Measurements from ENCODE around the gene TMEM247. TPM values are rescaled to one million over a fixed set of nuclear protein-coding genes. Genes with fewer than 3 reads are reported as not detected.

The TMEM247 gene
- polyA plus RNA-seq, 1 of the 3 experiments (the other 2 are of a cell fraction), result not detected

- no peak overlapping the region for H3K4me2 ChIP-seq
- ChIA-PET CTCF (interaction anchor here (1.0 to 1.2 kb wide), 3 partner anchors 363 to 452 kb away, joined by 3 read pairs; no protein-coding TSS in a partner anchor), POLR2A (no interaction called here)
- no peaks in the 10 kb centered on the region for H3K9me3 ChIP-seq
- H3K27ac ChIP-seq (ENCODE audit: low read depth in 2 of 2, low read length in 1 of 2), result no peak overlapping the region
- H3K36me3 ChIP-seq (replicated peaks in 1 of 2; ENCODE audit: control insufficient read depth in 1 of 2, insufficient read depth in 2 of 2, low read length in 1 of 2), result no peaks in the 10 kb centered on the region
- no peak for DNase-seq
- 63% methylated on average over 4 of the region's 4 CpGs for WGBS (ENCODE audit: low lambda C conversion rate)
- no peaks in the 10 kb centered on the region for H3K79me2 ChIP-seq (ENCODE audit: insufficient read depth)
- TF ChIP-seq FOXJ3 (CRISPR knock-in tag; IDR thresholded peaks at IDR 0.05), result no peak
- no peak for TF ChIP-seq RCOR1 (IDR thresholded peaks at IDR 0.05; ENCODE audit: low read length)
- TF ChIP-seq EP300 (IDR thresholded peaks at IDR 0.05; ENCODE audit: borderline replicate concordance in 1 of 2, low read depth in 1 of 2, low read length in 1 of 2), result no peak
- no peak for TF ChIP-seq CHD2 (IDR thresholded peaks at IDR 0.05; ENCODE audit: low read length, partially characterized antibody)
- TF ChIP-seq CTCF (IDR thresholded peaks at IDR 0.05), result no peak
- no peak for TF ChIP-seq RFX5 (IDR thresholded peaks at IDR 0.05; ENCODE audit: low read length)
- no peak for TF ChIP-seq FOXM1 (IDR thresholded peaks at IDR 0.05; ENCODE audit: low read depth)
- H3K9ac ChIP-seq, result no peak overlapping the region
- H3K4me3 ChIP-seq (ENCODE audit: low read depth in 2 of 2, low read length in 1 of 2), result no peak overlapping the region
- no peaks in the 10 kb centered on the region for H3F3A ChIP-seq (replicated peaks; ENCODE audit: insufficient read depth)
- H3K4me1 ChIP-seq (ENCODE audit: control insufficient read depth in 1 of 2, insufficient read depth in 2 of 2, low read depth in 1 of 2, low read length in 1 of 2), result peaks cover 0 to 11% of the 10 kb centered on the region in 2 experiments; a peak in 2 of 4 replicates
- H2AFZ ChIP-seq (ENCODE audit: low read depth), result no peak overlapping the region
- no peaks in the 10 kb centered on the region for H3K9me2 ChIP-seq
- H3K27me3 ChIP-seq (ENCODE audit: insufficient read depth), result no peaks in the 10 kb centered on the region
- no peaks in the 10 kb centered on the region for H4K20me1 ChIP-seq (ENCODE audit: insufficient read depth)
Observed at GRCh38 chr2:46435796-46436360, 43.5 kb upstream of the TMEM247 start.

DNA sequence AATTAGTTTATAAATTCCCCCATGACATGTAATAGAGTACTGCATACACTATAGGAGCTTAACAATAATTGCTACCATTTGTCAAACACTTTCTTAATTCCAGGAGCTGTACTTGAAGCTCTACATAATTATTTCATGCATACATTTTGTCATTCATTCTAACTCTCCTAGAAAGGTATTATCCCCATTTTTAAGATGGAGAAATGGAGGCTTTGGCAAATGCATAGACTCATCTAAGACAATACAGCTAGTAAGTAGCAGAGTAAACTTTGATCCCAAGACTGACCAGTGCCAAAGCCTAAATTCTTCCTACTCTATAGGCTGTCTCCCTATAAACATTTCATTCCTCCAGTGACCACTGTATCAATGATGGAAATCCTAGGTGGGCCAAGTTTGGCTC lies 42.6 kb upstream of the TMEM247 start:
- Histone ChIP-seq H3K27me3 (ENCODE audit: insufficient read depth) (no peaks in the 10 kb centered on the region), H2AFZ (ENCODE audit: low read depth) (no peak overlapping the region), H3K79me2 (ENCODE audit: insufficient read depth) (no peaks in the 10 kb centered on the region), H3K4me3 (ENCODE audit: low read depth in 2 of 2, low read length in 1 of 2) (no peak overlapping the region), H4K20me1 (ENCODE audit: insufficient read depth) (no peaks in the 10 kb centered on the region), H3K9me2 (no peaks in the 10 kb centered on the region), H3F3A (replicated peaks; ENCODE audit: insufficient read depth) (no peaks in the 10 kb centered on the region), H3K9ac (no peak overlapping the region), H3K27ac (ENCODE audit: low read depth in 2 of 2, low read length in 1 of 2) (no peak overlapping the region), H3K36me3 (replicated peaks in 1 of 2; ENCODE audit: control insufficient read depth in 1 of 2, insufficient read depth in 2 of 2, low read length in 1 of 2) (no peaks in the 10 kb centered on the region), H3K4me2 (no peak overlapping the region), H3K9me3 (no peaks in the 10 kb centered on the region), H3K4me1 (ENCODE audit: control insufficient read depth in 1 of 2, insufficient read depth in 2 of 2, low read depth in 1 of 2, low read length in 1 of 2) (peaks cover 0 to 5% of the 10 kb centered on the region in 2 experiments; a peak in 2 of 4 replicates)
- no peak for DNase-seq
- ChIA-PET CTCF (interaction anchor here (1.0 to 1.2 kb wide), 2 partner anchors 364 to 426 kb away, joined by 3 read pairs; no protein-coding TSS in a partner anchor), POLR2A (no interaction called here)
- TF ChIP-seq ELF1 (IDR thresholded peaks at IDR 0.05) (no peak), FOXM1 (IDR thresholded peaks at IDR 0.05; ENCODE audit: low read depth) (no peak), FOXJ3 (CRISPR knock-in tag; IDR thresholded peaks at IDR 0.05) (no peak), EZH2phosphoT487 (IDR thresholded peaks at IDR 0.05; ENCODE audit: borderline replicate concordance, low read depth) (no peak), YY1 (IDR thresholded peaks at IDR 0.05; ENCODE audit: low read depth) (no peak), POLR2AphosphoS5 (IDR thresholded peaks at IDR 0.05; ENCODE audit: low read depth, low read length) (no peak), MXI1 (IDR thresholded peaks at IDR 0.05; ENCODE audit: low read depth, low read length) (no peak), RCOR1 (IDR thresholded peaks at IDR 0.05; ENCODE audit: low read length) (no peak), CHD2 (IDR thresholded peaks at IDR 0.05; ENCODE audit: low read length, partially characterized antibody) (no peak)
- TF ChIP-seq, protein P1, sequence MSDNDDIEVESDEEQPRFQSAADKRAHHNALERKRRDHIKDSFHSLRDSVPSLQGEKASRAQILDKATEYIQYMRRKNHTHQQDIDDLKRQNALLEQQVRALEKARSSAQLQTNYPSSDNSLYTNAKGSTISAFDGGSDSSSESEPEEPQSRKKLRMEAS (IDR thresholded peaks at IDR 0.05; ENCODE audit: low read depth), result no peak
- TF ChIP-seq, protein P2, sequence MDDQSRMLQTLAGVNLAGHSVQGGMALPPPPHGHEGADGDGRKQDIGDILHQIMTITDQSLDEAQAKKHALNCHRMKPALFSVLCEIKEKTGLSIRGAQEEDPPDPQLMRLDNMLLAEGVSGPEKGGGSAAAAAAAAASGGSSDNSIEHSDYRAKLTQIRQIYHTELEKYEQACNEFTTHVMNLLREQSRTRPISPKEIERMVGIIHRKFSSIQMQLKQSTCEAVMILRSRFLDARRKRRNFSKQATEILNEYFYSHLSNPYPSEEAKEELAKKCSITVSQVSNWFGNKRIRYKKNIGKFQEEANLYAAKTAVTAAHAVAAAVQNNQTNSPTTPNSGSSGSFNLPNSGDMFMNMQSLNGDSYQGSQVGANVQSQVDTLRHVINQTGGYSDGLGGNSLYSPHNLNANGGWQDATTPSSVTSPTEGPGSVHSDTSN (IDR thresholded peaks at IDR 0.05), result no peak

All from SK-N-SH (cell line).